ENCODE results near the gene SHISAL2B. TPM values are rescaled to one million over a fixed set of nuclear protein-coding genes. Genes with fewer than 3 reads are reported as not detected.
"Not testable (repeated sequence)": the region's sequence is repeated elsewhere in the genome, so short reads cannot be mapped to it uniquely, and the experiment has no call there.

Gene SHISAL2B
- total RNA-seq: not detected

DNA sequence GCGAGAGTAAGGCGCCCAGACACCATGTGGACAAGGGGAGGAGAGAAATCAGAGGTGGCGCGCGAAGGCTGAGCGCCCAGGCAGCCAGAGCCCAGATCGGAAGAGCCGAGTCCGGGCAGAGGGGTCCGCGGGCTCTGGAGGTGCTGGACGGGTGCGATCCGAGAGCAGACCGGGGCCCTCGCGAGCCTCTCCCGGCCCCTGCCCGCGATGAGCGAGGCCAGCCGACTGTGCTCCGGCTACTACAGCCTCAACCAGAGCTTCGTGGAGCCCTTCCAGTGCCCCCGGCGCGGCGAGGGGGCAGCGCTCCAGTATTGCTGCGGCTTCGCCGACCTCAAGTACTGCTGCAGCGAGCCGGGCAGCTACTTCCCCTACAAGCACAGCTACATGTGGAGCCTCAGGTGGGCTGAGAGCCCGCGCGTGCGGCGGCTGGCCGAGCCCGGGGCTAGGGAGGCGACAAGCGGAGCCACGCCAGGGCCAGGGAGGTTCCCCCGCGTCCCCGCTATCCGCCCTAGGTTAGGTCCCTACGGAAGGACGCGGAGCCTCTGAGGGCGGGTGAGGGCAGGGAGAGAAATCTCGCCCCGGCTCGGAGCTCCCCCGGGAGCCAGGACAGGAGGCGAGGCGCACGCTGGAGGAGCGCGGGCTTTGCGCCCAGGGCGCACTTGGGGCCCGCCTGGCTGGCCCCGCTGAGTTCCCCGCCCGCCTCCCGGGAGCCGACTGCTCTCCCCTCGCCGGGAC is at the start of gene SHISAL2B:
SHISAL2B (plus strand) TSS at position 87 of the 735 bp plus-strand sequence; CDS start at position 208, 121 bp downstream.
- ATAC-seq (replicated peaks): no peak
- Mint-ChIP-seq H3K27ac (no peak within 1 kb of the TSS), H3K4me3 (peak within 1 kb of the TSS; percentile 61), H3K4me1 (peaks cover 5% of the 10 kb centered on the region), H3K9me3 (no peaks in the 10 kb centered on the region), H3K27me3 (peaks cover 41% of the 10 kb centered on the region), H3K36me3 (ENCODE audit: low read depth) (no peaks in the 10 kb centered on the region)

DNA sequence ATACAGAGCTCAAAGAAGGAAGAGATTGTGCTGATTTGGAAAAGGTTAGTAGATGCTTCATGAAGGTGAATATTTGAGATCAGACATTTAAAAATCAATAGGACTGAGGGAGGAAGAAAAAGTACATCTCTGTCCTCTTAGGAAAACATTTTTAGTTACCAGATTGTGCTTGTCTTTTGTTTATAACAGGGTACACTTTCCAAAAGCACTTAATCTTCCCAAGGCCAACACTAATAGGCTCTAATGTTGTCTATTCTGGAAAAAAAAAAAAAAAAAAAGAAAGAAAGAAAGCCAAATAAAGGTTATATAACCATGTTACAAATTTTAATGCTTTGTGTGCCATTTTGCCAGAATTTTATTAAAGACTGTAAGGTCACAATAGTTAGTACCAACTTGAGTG is 45.5 kb upstream of the SHISAL2B start:
- Mint-ChIP-seq H3K4me3 (no peak overlapping the region), H3K36me3 (ENCODE audit: low read depth) (no peaks in the 10 kb centered on the region), H3K27ac (no peak overlapping the region), H3K9me3 (no peaks in the 10 kb centered on the region), H3K4me1 (no peaks in the 10 kb centered on the region), H3K27me3 (no peaks in the 10 kb centered on the region)
- no peak for ATAC-seq (replicated peaks)

DNA sequence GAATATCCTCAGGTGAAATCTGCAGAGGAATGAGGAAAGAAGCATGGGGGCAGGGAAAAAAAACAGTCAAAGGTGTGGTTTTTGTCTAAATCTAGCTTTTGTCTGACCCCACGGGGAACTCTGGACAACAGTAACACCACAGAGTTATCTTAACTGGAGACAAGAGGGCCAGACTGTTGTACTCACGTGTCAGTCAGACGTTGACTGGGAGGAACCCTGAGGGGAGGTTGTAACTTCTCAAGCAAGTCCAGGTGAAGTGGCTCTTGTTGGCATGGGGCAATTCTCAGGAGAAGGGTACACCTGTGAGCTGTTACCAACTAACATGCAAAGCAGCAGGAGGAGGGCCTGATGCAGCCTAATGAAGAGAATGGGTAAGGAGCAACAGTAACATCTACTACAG is 44.1 kb upstream of the SHISAL2B start:
- Mint-ChIP-seq H3K4me3 (no peak overlapping the region), H3K9me3 (no peaks in the 10 kb centered on the region), H3K27ac (no peak overlapping the region), H3K4me1 (no peaks in the 10 kb centered on the region), H3K36me3 (ENCODE audit: low read depth) (no peaks in the 10 kb centered on the region), H3K27me3 (no peaks in the 10 kb centered on the region)
- ATAC-seq (replicated peaks): no peak

DNA sequence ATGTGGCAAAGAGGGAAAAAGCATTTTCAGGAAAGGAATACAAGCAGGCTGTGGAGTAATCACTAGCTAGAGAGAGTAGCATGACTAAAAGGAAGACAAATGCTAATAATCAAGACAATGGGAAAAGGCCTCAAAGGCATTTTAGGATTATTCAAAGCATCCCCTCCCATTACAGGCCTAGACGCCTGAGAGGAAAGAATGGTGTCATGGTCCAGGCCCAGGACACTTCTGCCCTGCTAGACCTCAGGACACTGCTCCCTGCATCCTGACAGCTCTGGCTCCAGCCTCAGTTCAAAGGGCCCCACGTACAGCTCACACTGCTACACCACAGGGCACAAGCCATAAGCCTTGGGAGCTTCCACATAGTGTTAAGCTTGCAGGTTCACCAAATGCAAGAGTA is 40.8 kb upstream of the SHISAL2B start:
- H3K9me3 Mint-ChIP-seq: no peaks in the 10 kb centered on the region
- H3K4me3 Mint-ChIP-seq: no peak overlapping the region
- H3K36me3 Mint-ChIP-seq (ENCODE audit: low read depth): no peaks in the 10 kb centered on the region
- no peak for ATAC-seq (replicated peaks)
- no peaks in the 10 kb centered on the region for H3K27me3 Mint-ChIP-seq
- H3K4me1 Mint-ChIP-seq: no peaks in the 10 kb centered on the region
- H3K27ac Mint-ChIP-seq: no peak overlapping the region

DNA sequence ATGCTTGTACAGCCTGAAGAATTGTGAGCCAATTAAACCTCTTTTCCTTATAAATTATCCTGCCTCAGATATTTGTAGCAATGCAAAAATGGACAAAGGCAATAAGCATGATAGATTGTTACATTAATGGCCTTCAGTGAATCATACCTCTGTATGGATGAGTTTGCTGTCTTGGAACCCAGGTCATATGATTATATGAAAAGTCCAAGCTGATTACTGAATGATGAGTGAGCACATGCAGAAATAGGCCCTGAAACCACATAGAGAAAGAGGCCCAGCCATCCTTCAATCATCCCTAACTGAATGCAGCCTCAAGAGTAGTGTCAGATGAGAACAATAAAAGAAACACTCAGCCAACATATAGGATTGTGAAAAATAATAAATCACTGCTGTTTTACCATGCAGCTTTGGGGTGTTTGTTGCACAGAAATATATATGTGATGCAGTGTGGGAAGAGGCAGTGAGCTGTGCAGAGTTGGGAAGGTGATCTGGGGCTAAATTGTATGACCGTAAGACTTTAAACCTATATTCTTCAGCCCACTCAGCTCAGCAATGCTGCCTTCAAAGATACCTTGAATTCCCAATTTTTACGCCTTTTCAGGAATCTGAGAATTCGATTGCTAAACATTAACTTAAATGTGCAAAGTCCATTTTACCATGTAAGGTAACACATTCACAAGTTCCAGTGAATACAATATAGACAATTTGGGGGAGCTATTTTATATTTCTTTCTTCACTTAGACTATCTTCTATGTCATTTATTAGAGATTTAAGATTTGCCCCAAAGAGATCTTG is 36.3 kb upstream of the SHISAL2B start:
- H3K36me3 Mint-ChIP-seq (ENCODE audit: low read depth): no peaks in the 10 kb centered on the region

DNA sequence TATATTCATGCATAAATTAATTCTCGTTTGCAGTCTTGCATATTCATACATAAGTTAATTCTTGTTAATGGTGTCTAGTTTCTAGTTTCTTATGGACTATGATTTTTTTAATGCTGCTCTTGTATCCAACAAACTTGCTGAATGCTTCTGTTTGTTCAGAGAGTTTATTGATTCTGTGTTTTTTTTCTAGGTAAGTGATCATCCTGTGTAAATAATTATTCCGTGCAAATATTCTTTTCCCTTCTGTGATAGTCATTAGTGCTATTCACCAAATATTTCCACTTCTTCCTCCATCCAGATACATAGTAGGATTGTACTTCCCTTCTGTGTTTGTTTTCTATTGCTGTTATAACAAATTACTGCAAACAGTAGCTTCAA is 35.8 kb upstream of the SHISAL2B start:
- Mint-ChIP-seq H3K4me3 (no peak overlapping the region), H3K9me3 (no peaks in the 10 kb centered on the region), H3K36me3 (ENCODE audit: low read depth) (no peaks in the 10 kb centered on the region), H3K27me3 (no peaks in the 10 kb centered on the region), H3K4me1 (no peaks in the 10 kb centered on the region), H3K27ac (no peak overlapping the region)
- ATAC-seq (replicated peaks): no peak

More for the DNA sequence above, 36.3 kb upstream of the SHISAL2B start:
- Mint-ChIP-seq H3K27me3 (no peaks in the 10 kb centered on the region), H3K4me1 (no peaks in the 10 kb centered on the region), H3K9me3 (no peaks in the 10 kb centered on the region), H3K4me3 (no peak overlapping the region), H3K27ac (no peak overlapping the region)
- no peak for ATAC-seq (replicated peaks)

DNA sequence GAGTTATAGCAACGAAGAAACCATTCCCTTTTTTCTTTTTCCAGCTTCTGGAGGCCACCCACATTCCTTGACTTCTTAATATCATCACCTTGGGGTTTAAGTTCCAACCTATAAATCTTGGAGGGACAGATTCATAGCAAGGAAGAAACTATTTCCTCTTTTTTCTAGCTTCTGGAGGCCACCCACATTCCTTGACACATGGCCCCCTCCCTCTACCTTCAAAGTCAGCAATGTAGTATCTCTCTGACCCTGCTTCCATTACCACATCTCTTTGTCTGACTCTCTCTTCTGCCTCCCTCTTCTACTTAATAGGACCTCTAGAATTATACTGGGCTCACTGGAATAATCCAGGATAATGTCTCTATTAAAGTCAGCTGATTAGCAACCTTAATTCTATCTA is 34.7 kb upstream of the SHISAL2B start:
- Mint-ChIP-seq H3K27me3 (no peaks in the 10 kb centered on the region), H3K4me3 (no peak overlapping the region), H3K36me3 (ENCODE audit: low read depth) (no peaks in the 10 kb centered on the region), H3K9me3 (no peaks in the 10 kb centered on the region), H3K27ac (no peak overlapping the region), H3K4me1 (no peaks in the 10 kb centered on the region)
- ATAC-seq (replicated peaks): no peak

DNA sequence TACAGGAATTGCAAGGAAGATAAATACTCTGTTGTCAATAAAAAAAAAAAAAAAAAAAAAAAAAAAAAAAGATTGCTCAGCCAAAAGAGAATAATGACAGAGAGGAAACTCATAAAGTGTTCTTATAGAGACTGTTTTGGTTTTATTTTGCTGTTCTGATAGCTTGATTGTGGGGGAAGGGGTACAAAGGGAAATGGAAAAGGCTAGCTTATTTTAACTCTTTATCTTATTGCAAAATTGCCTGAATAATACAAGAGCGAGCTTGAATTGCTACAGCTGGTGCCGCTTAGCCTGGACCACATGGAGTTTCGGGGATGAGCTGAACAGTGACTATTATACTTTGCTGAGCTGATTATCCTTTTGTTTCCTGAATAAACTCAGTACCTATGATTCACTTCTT is 31.0 kb upstream of the SHISAL2B start:
- H3K36me3 Mint-ChIP-seq (ENCODE audit: low read depth): no peaks in the 10 kb centered on the region
- no peak for ATAC-seq (replicated peaks)
- H3K4me3 Mint-ChIP-seq: no peak overlapping the region
- no peaks in the 10 kb centered on the region for H3K9me3 Mint-ChIP-seq
- no peaks in the 10 kb centered on the region for H3K4me1 Mint-ChIP-seq
- H3K27ac Mint-ChIP-seq: no peak overlapping the region
- peaks cover under 1% of the 10 kb centered on the region for H3K27me3 Mint-ChIP-seq

DNA sequence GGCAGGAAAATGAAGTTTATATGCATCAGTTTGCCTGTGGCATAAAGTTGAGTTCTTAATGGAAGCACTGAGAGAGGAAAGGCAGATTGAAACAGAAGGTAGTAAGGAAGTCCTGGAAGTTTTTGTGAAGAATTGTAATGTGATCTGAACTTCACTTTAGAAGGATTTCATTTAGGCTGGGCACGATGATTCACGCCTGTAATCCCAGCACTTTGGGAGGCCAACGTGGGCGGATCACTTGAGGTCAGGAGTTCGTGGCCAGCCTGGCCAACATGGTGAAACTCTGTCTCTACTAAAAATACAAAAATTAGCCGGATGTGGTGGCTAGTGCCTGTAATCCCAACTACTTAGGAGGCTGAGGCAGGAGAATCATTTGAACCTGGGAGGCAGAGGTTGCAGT is 27.1 kb upstream of the SHISAL2B start:
- H3K4me1 Mint-ChIP-seq; H3K27me3 Mint-ChIP-seq; H3K4me3 Mint-ChIP-seq; H3K36me3 Mint-ChIP-seq (ENCODE audit: low read depth); H3K9me3 Mint-ChIP-seq; H3K27ac Mint-ChIP-seq; ATAC-seq (replicated peaks): not testable (repeated sequence)

DNA sequence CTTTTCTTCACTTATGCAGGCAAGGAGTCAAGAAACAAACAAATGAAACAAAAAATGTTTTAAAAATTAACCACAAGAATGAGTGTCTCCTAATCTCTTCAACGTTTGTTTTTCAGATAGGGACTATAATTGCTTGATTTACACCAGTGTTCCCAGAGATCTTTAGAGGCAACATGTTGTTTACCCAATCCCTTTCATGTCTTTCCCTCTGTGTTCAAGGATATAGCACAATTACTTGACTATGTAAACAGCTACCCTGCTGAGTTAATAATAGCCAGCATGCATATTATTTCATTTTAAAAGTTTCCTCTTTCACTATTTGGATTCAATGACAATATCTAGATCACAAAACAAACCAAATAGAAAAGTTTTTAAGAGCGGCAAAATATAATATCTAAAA is 25.1 kb upstream of the SHISAL2B start:
- ATAC-seq (replicated peaks): no peak
- Mint-ChIP-seq H3K27me3 (peaks cover 7% of the 10 kb centered on the region), H3K36me3 (ENCODE audit: low read depth) (no peaks in the 10 kb centered on the region)

DNA sequence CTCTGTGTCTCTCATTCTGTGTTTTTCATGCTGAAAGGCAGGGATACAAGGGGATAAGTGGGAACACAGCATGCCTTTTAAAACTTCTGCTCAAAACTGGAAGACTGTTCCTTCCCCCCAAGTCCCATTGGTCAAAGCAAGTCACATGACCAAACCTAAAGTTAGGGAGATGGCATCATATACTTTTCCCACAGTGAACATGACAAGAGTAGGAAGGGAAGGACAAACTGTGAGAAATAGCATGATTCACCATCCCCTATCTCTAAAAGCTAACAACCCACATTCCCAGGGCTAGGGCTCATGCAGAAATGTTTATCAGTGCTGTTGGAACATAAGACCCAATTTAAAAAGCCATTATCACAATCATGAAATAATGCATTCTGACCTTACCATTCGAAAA is 24.2 kb upstream of the SHISAL2B start:
- no peak overlapping the region for H3K27ac Mint-ChIP-seq
- peaks cover 7% of the 10 kb centered on the region for H3K27me3 Mint-ChIP-seq
- H3K9me3 Mint-ChIP-seq: no peaks in the 10 kb centered on the region
- H3K4me3 Mint-ChIP-seq: no peak overlapping the region
- no peaks in the 10 kb centered on the region for H3K4me1 Mint-ChIP-seq
- H3K36me3 Mint-ChIP-seq (ENCODE audit: low read depth): no peaks in the 10 kb centered on the region
- no peak for ATAC-seq (replicated peaks)

More for the DNA sequence above, 25.1 kb upstream of the SHISAL2B start:
- H3K4me1 Mint-ChIP-seq: no peaks in the 10 kb centered on the region
- H3K27ac Mint-ChIP-seq: no peak overlapping the region
- H3K9me3 Mint-ChIP-seq: no peaks in the 10 kb centered on the region
- no peak overlapping the region for H3K4me3 Mint-ChIP-seq

DNA sequence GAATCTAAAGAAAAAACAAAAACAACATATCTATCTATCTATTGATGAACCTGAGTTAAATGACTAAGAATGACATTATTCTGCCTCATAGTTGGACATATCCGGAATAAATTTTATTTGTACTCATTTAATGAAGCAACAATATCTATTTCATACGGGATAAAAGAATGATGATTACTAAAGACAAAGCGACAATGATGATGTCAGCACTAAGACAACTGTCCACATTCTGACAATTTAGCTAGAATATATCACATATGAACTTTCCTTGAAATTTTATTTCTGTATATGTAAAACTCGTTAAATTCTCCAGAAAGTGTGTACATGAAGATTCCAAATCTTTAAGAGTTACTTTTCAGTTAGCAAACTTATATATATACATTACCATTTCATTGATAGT is 23.2 kb upstream of the SHISAL2B start:
- Mint-ChIP-seq H3K4me1 (no peaks in the 10 kb centered on the region), H3K27ac (no peak overlapping the region), H3K36me3 (ENCODE audit: low read depth) (no peaks in the 10 kb centered on the region), H3K27me3 (peaks cover 7% of the 10 kb centered on the region), H3K4me3 (no peak overlapping the region), H3K9me3 (no peaks in the 10 kb centered on the region)
- no peak for ATAC-seq (replicated peaks)

DNA sequence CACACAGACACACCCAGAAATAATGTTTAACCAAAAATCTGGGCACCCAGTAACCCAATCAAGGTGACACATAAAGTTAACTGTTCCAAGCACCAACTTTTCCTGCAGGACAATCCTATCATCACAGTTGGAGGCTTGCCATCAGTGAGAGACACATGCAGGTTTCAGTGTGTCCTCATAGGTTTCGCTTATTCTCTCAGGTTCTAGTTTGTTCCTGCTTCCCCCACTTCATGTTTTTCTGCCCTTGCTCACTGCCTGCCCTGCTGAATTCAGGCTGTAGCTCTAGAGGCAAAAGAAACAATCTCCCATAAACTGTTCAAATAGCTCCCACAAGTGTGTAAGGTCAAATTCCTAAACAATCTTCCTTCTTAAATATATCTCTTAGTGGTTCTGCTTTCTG is 20.0 kb upstream of the SHISAL2B start:
- no peaks in the 10 kb centered on the region for H3K9me3 Mint-ChIP-seq

DNA sequence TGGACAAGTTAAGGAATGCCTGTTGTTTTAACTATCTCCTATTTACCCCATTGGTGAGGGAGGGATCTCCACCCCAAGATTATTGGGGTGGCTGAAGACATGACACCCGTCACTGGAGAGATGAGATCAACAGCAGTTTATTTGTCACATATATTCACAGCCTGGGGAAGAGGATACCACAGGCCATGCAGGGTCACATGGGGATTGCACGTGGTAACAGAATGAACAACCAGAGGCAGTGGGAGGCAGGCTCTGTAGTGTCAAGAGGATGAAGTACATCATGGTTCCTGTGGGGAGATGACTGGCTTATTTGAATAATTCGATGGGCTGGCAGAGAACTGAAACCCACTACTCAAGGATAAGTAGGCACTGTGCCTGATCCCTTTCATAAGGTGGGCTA is 18.6 kb upstream of the SHISAL2B start:
- no peaks in the 10 kb centered on the region for H3K36me3 Mint-ChIP-seq (ENCODE audit: low read depth)
- H3K27me3 Mint-ChIP-seq: peaks cover 5% of the 10 kb centered on the region
- peak; percentile 46 for ATAC-seq (replicated peaks)
- no peaks in the 10 kb centered on the region for H3K4me1 Mint-ChIP-seq
- H3K4me3 Mint-ChIP-seq: no peak overlapping the region
- no peaks in the 10 kb centered on the region for H3K9me3 Mint-ChIP-seq
- H3K27ac Mint-ChIP-seq: no peak overlapping the region

More for the DNA sequence above, 20.0 kb upstream of the SHISAL2B start:
- Mint-ChIP-seq H3K4me3 (no peak overlapping the region), H3K4me1 (no peaks in the 10 kb centered on the region), H3K27me3 (peaks cover 3% of the 10 kb centered on the region), H3K36me3 (ENCODE audit: low read depth) (no peaks in the 10 kb centered on the region), H3K27ac (no peak overlapping the region)
- ATAC-seq (replicated peaks): no peak

DNA sequence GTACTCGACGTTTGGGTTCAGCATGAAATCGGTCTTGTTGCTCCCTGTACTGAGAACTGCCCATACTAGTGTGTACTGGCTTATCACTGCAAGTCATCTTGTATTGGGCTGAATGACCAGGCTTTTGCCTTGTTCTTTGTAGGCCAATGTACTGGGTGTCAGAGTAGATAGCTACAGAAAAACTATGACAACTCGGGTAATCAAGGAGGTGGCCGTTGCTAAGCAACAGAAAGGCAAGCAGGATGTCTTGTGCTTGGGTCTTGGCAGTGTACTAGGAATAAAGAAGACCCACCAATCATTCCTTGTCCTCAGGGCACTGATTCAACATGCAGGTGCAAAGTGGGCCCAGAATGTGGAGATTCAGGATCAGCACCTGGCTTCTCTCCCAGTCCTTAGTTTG is 11.9 kb upstream of the SHISAL2B start:
- H3K9me3 Mint-ChIP-seq: no peaks in the 10 kb centered on the region
- no peak overlapping the region for H3K4me3 Mint-ChIP-seq
- peaks cover 22% of the 10 kb centered on the region for H3K27me3 Mint-ChIP-seq
- no peaks in the 10 kb centered on the region for H3K4me1 Mint-ChIP-seq
- no peak for ATAC-seq (replicated peaks)
- H3K36me3 Mint-ChIP-seq (ENCODE audit: low read depth): no peaks in the 10 kb centered on the region
- H3K27ac Mint-ChIP-seq: no peak overlapping the region

Data from activated T-helper 17 cell treated with anti-CD3 and anti-CD28 coated beads, Interleukin-2, amount 50 U/mL, for 72 hours (primary cell).